ENCODE results near the gene CDK8. TPM values are rescaled to one million over a fixed set of nuclear protein-coding genes. Genes with fewer than 3 reads are reported as not detected.

CDK8 gene
- total and polyA plus RNA-seq, 2 experiments from 2014 or later, result 13.6 to 24.0 TPM

GRCh38 chr13:26227166-26227971, 26.6 kb upstream of the CDK8 start:
- ATAC-seq (no peak), DNase-seq (ENCODE audit: low spot score) (no peak)
- H3K36me3 Mint-ChIP-seq (ENCODE audit: low read depth), result no peaks in the 10 kb centered on the region
- Histone ChIP-seq H3K9me2 (ENCODE audit: insufficient read depth) (no peaks in the 10 kb centered on the region), H3K36me3 (ENCODE audit: insufficient read depth) (no peaks in the 10 kb centered on the region), H3K4me3 (no peak overlapping the region), H3K79me2 (replicated peaks; ENCODE audit: insufficient read depth) (no peaks in the 10 kb centered on the region), H3K27ac (ENCODE audit: low read depth) (no peak overlapping the region), H2AFZ (no peak overlapping the region), H3F3A (replicated peaks; ENCODE audit: low read depth) (no peaks in the 10 kb centered on the region), H3K4me1 (ENCODE audit: insufficient read depth) (no peaks in the 10 kb centered on the region), H4K20me1 (replicated peaks; ENCODE audit: insufficient read depth) (no peaks in the 10 kb centered on the region), H3K27me3 (ENCODE audit: insufficient read depth) (no peaks in the 10 kb centered on the region), H3K4me2 (no peak overlapping the region)
- TF ChIP-seq CREB1 (CRISPR knock-in tag; IDR thresholded peaks at IDR 0.05; ENCODE audit: low read depth) (no peak), EZH2phosphoT487 (IDR thresholded peaks at IDR 0.05; ENCODE audit: unreplicated experiment) (no peak), NANOG (IDR thresholded peaks at IDR 0.05; ENCODE audit: borderline replicate concordance) (no peak), STAT1 (IDR thresholded peaks at IDR 0.05; ENCODE audit: unreplicated experiment) (no peak), JUNB (IDR thresholded peaks at IDR 0.05; ENCODE audit: unreplicated experiment) (no peak), POLR2AphosphoS5 (IDR thresholded peaks at IDR 0.05; ENCODE audit: low read depth) (no peak), ZNF331 (CRISPR knock-in tag; IDR thresholded peaks at IDR 0.05; ENCODE audit: low read depth) (no peak), EZH2 (IDR thresholded peaks at IDR 0.05; ENCODE audit: low read depth, unreplicated experiment) (no peak)
- no peaks in the 10 kb centered on the region for H3K9me3 Mint-ChIP-seq
- peaks cover 12% of the 10 kb centered on the region for H3K4me1 Mint-ChIP-seq
- no peaks in the 10 kb centered on the region for H3K27me3 Mint-ChIP-seq (ENCODE audit: insufficient read depth, low read depth, poor library complexity)
- no peak overlapping the region for H3K27ac Mint-ChIP-seq
- H3K4me3 Mint-ChIP-seq, result no peak overlapping the region

GRCh38 chr13:26228096-26228495, 25.8 kb upstream of the CDK8 start:
- no peak overlapping the region for H3K4me3 ChIP-seq
- no peaks in the 10 kb centered on the region for H3K79me2 ChIP-seq (replicated peaks; ENCODE audit: insufficient read depth)
- no peak overlapping the region for H3K4me2 ChIP-seq
- no peaks in the 10 kb centered on the region for H3K4me1 ChIP-seq (ENCODE audit: insufficient read depth)
- no peak overlapping the region for H3K27ac Mint-ChIP-seq
- H3K27me3 ChIP-seq (ENCODE audit: insufficient read depth), result no peaks in the 10 kb centered on the region
- H3F3A ChIP-seq (replicated peaks; ENCODE audit: low read depth), result no peaks in the 10 kb centered on the region
- no peaks in the 10 kb centered on the region for H3K9me2 ChIP-seq (ENCODE audit: insufficient read depth)
- peaks cover 4% of the 10 kb centered on the region; the same call in 2 of the 3 replicates for H3K4me1 Mint-ChIP-seq
- H3K27ac ChIP-seq (ENCODE audit: low read depth), result no peak overlapping the region
- ATAC-seq (no peak), DNase-seq (ENCODE audit: low spot score) (no peak)
- H3K36me3 ChIP-seq (ENCODE audit: insufficient read depth), result no peaks in the 10 kb centered on the region
- no peak overlapping the region for H2AFZ ChIP-seq
- no peaks in the 10 kb centered on the region for H3K9me3 Mint-ChIP-seq
- no peaks in the 10 kb centered on the region for H3K36me3 Mint-ChIP-seq (ENCODE audit: low read depth)
- no peaks in the 10 kb centered on the region for H3K27me3 Mint-ChIP-seq (ENCODE audit: insufficient read depth, low read depth, poor library complexity)
- no peak overlapping the region for H3K4me3 Mint-ChIP-seq
- no peaks in the 10 kb centered on the region for H4K20me1 ChIP-seq (replicated peaks; ENCODE audit: insufficient read depth)
- TF ChIP-seq CTCF (conservative IDR thresholded peaks at IDR 0.05; ENCODE audit: low read depth in 2 of 2) (no peak), POLR2AphosphoS5 (IDR thresholded peaks at IDR 0.05; ENCODE audit: low read depth) (no peak), STAT1 (IDR thresholded peaks at IDR 0.05; ENCODE audit: unreplicated experiment) (no peak), JUNB (IDR thresholded peaks at IDR 0.05; ENCODE audit: unreplicated experiment) (no peak), NANOG (IDR thresholded peaks at IDR 0.05; ENCODE audit: borderline replicate concordance) (no peak), CREB1 (CRISPR knock-in tag; IDR thresholded peaks at IDR 0.05; ENCODE audit: low read depth) (no peak), ETS1 (IDR thresholded peaks at IDR 0.05) (no peak), ZNF114 (CRISPR knock-in tag; IDR thresholded peaks at IDR 0.05) (no peak), ZNF331 (CRISPR knock-in tag; IDR thresholded peaks at IDR 0.05; ENCODE audit: low read depth) (no peak), EZH2 (IDR thresholded peaks at IDR 0.05; ENCODE audit: low read depth, unreplicated experiment) (no peak), ZNF462 (CRISPR knock-in tag; IDR thresholded peaks at IDR 0.05) (no peak)

Measured in GM23338 (cell line).